H1 (cell line): Measurements from ENCODE around the gene ALDH1B1. TPM values are rescaled to one million over a fixed set of nuclear protein-coding genes. Genes with fewer than 3 reads are reported as not detected.

Source experiments
- CTCF ChIA-PET: fragments of 300-600 bp; sonication (Branson Sonifier 250); formaldehyde crosslinking; loops from one replicate; lab custom pipeline; 2021; ENCODE audit not compliant: partially characterized antibody; lab: Charles Lee
- POLR2A ChIA-PET: fragments of 300-600 bp; sonication (Branson Sonifier 250); formaldehyde crosslinking; loops from one replicate; lab custom pipeline; 2021; ENCODE audit warnings: inconsistent platforms; ENCODE audit not compliant: partially characterized antibody; lab: Charles Lee
- DNase-seq, 2 experiments: peaks; one replicate each; pipeline versions ENCODE4 v3.0.0 to v3.0.0-alpha.2; 2010 to 2022; ENCODE audit warnings: low spot score in 2 of 2, low read depth in 1 of 2, mixed read lengths in 1 of 2
- FAIRE-seq: peaks from 2 replicates; lab custom pipeline; 2011; peaks lifted over from hg19 to GRCh38; lab: Jason Lieb, UNC
- H2AFZ ChIP-seq: 2 replicates; pipeline ENCODE4 v1.8.1; 2012; ENCODE audit warnings: low read length, inconsistent platforms
- H2AK5ac ChIP-seq: 2 replicates; pipeline ENCODE4 v1.6.1; 2013; ENCODE audit warnings: low read depth, low read length
- H2BK120ac ChIP-seq: replicated peaks from 2 replicates; pipeline ENCODE3; 2013; ENCODE audit warnings: low read depth, low read length, inconsistent platforms
- H2BK12ac ChIP-seq: 2 replicates; pipeline ENCODE4 v1.6.1; 2013; ENCODE audit warnings: low read depth, low read length
- H2BK15ac ChIP-seq: 2 replicates; pipeline ENCODE4 v1.6.1; 2013; ENCODE audit warnings: low read length
- H2BK20ac ChIP-seq: 2 replicates; pipeline ENCODE4 v1.6.1; 2013; ENCODE audit warnings: low read length
- H2BK5ac ChIP-seq: 2 replicates; pipeline ENCODE4 v1.6.1; 2013; ENCODE audit warnings: low read depth, low read length
- H3K14ac ChIP-seq: 2 replicates; pipeline ENCODE4 v1.6.1; 2013; ENCODE audit warnings: inconsistent platforms; ENCODE audit not compliant: insufficient read length
- H3K18ac ChIP-seq: 2 replicates; pipeline ENCODE4 v1.6.1; 2013; ENCODE audit warnings: low read length; ENCODE audit errors: extremely low read depth
- H3K23ac ChIP-seq: 2 replicates; pipeline ENCODE4 v1.6.1; 2013; ENCODE audit warnings: inconsistent platforms; ENCODE audit not compliant: insufficient read length
- H3K23me2 ChIP-seq: 2 replicates; pipeline ENCODE4 v1.6.1; 2013; ENCODE audit warnings: low read depth, low read length
- H3K27ac ChIP-seq: 2 replicates; pipeline ENCODE4 v1.6.1; 2011; ENCODE audit warnings: low read depth, low read length, inconsistent platforms
- H3K27me3 ChIP-seq, 4 experiments: replicated peaks in 1 of 4; 1 replicate in 1 of 4; 2 replicates in 3 of 4; pipeline versions ENCODE4 v1.6.1 to v1.8.1; 2011 to 2013; ENCODE audit warnings: low read length in 3 of 4, mild to moderate bottlenecking in 3 of 4, inconsistent platforms in 2 of 4, mixed read lengths in 2 of 4, moderate library complexity in 1 of 4; ENCODE audit not compliant: control insufficient read depth in 3 of 4, insufficient read depth in 3 of 4; ENCODE audit errors: extremely low read depth in 1 of 4
- H3K36me3 ChIP-seq, 4 experiments: 2 replicates each; pipeline versions ENCODE4 v1.6.1 to v1.8.1; 2011 to 2013; ENCODE audit warnings: mild to moderate bottlenecking in 4 of 4, low read length in 3 of 4, moderate library complexity in 2 of 4, control low read depth in 1 of 4, inconsistent platforms in 1 of 4; ENCODE audit not compliant: insufficient read depth in 4 of 4, control insufficient read depth in 2 of 4
- H3K4ac ChIP-seq: replicated peaks from 2 replicates; pipeline ENCODE3; 2013; ENCODE audit warnings: low read length, low read depth, mixed read lengths, inconsistent platforms; ENCODE audit not compliant: insufficient read length
- H3K4me1 ChIP-seq, 4 experiments: replicated peaks in 1 of 4; 1 replicate in 1 of 4; 2 replicates in 3 of 4; pipeline versions ENCODE4 v1.6.1 to v1.8.1; 2011 to 2013; ENCODE audit warnings: low read length in 3 of 4, inconsistent platforms in 2 of 4, mixed read lengths in 1 of 4; ENCODE audit not compliant: insufficient read depth in 4 of 4, control insufficient read depth in 3 of 4
- H3K4me2 ChIP-seq, 2 experiments: 2 replicates each; pipeline versions ENCODE4 v1.6.1 to v1.8.1; 2011 to 2013; ENCODE audit warnings: low read depth in 2 of 2, low read length in 2 of 2, control low read depth in 1 of 2, inconsistent platforms in 1 of 2, mild to moderate bottlenecking in 1 of 2; ENCODE audit not compliant: insufficient read depth in 1 of 2
- H3K4me3 ChIP-seq, 4 experiments: fragments of 200-600, 300-600 bp in 1 of 4; sonication (generic), shearing (Covaris generic), sonication (Bioruptor Twin) in 1 of 4; 2 replicates each; pipeline versions ENCODE4 v1.5.1 to v1.8.1; 2011 to 2016; ENCODE audit warnings: low read length in 4 of 4, low read depth in 3 of 4, control low read depth in 2 of 4, inconsistent platforms in 2 of 4, mild to moderate bottlenecking in 2 of 4, mixed read lengths in 1 of 4, moderate library complexity in 1 of 4; ENCODE audit not compliant: insufficient read depth in 2 of 4; ENCODE audit errors: extremely low read depth in 1 of 4
- H3K56ac ChIP-seq: replicated peaks from 2 replicates; pipeline ENCODE3; 2013; ENCODE audit warnings: low read depth, mild to moderate bottlenecking, mixed read lengths, low read length, inconsistent platforms; ENCODE audit not compliant: insufficient read length
- H3K79me1 ChIP-seq: 2 replicates; pipeline ENCODE4 v1.6.1; 2013; ENCODE audit warnings: low read depth, low read length, control low read depth
- H3K79me2 ChIP-seq, 2 experiments: 2 replicates each; pipeline versions ENCODE4 v1.6.1 to v1.8.1; 2012 to 2013; ENCODE audit warnings: low read length in 2 of 2, mild to moderate bottlenecking in 2 of 2, inconsistent platforms in 1 of 2; ENCODE audit not compliant: insufficient read depth in 2 of 2, control insufficient read depth in 1 of 2
- H3K9ac ChIP-seq, 4 experiments: replicated peaks in 1 of 4; 1 replicate in 1 of 4; 2 replicates in 3 of 4; pipeline versions ENCODE4 v1.6.1 to v1.8.1; 2011 to 2013; ENCODE audit warnings: low read depth in 3 of 4, low read length in 3 of 4, control low read depth in 2 of 4, mild to moderate bottlenecking in 2 of 4, moderate library complexity in 2 of 4, inconsistent platforms in 1 of 4; ENCODE audit errors: extremely low read depth in 1 of 4
- H3K9me3 ChIP-seq, 2 experiments: 2 replicates each; pipeline versions ENCODE4 v1.6.1 to v1.8.1; 2012 to 2013; ENCODE audit warnings: mild to moderate bottlenecking in 2 of 2, moderate library complexity in 2 of 2, control low read depth in 1 of 2, inconsistent platforms in 1 of 2, low read depth in 1 of 2, low read length in 1 of 2, mixed read lengths in 1 of 2; ENCODE audit not compliant: insufficient read depth in 2 of 2
- H4K20me1 ChIP-seq, 2 experiments: replicated peaks in 1 of 2; 2 replicates each; pipeline versions ENCODE3 to v1.8.1; 2011 to 2013; ENCODE audit warnings: inconsistent platforms in 2 of 2, low read length in 2 of 2, mild to moderate bottlenecking in 1 of 2; ENCODE audit not compliant: insufficient read depth in 2 of 2, control insufficient read depth in 1 of 2
- H4K5ac ChIP-seq: 2 replicates; pipeline ENCODE4 v1.6.1; 2013; ENCODE audit warnings: low read length, low read depth, mixed read lengths, inconsistent platforms; ENCODE audit not compliant: insufficient read length
- H4K8ac ChIP-seq: 2 replicates; pipeline ENCODE4 v1.8.0; 2013; ENCODE audit warnings: mild to moderate bottlenecking, moderate library complexity, low read length, inconsistent platforms; ENCODE audit not compliant: insufficient read depth; ENCODE audit errors: extremely low read depth
- H4K91ac ChIP-seq: replicated peaks from 2 replicates; pipeline ENCODE3; 2013; ENCODE audit warnings: low read length, mixed read lengths, inconsistent platforms; ENCODE audit not compliant: insufficient read length
- ASH2L ChIP-seq: fragments of 200-600, 300-600 bp; sonication (generic); IDR thresholded peaks from one replicate; pipeline ENCODE4 v1.7.1; 2017; ENCODE audit warnings: low read length
- CEBPB ChIP-seq: IDR thresholded peaks from 2 replicates; pipeline ENCODE4 v1.6.1; 2012; ENCODE audit warnings: low read depth, low read length
- E2F6 ChIP-seq: IDR thresholded peaks from 2 replicates; pipeline ENCODE4 v1.6.1; 2012; ENCODE audit warnings: inconsistent platforms
- EZH2 ChIP-seq: fragments of 200-600 bp; sonication (generic); IDR thresholded peaks from 2 replicates; pipeline ENCODE4 v1.7.1; 2012; ENCODE audit warnings: low read depth, mild to moderate bottlenecking, moderate library complexity, low read length, inconsistent platforms; ENCODE audit not compliant: severe bottlenecking
- KDM4A ChIP-seq: IDR thresholded peaks from one replicate; pipeline ENCODE4 v1.7.1; 2012; ENCODE audit warnings: low read depth, mild to moderate bottlenecking, moderate library complexity, low read length, inconsistent platforms; ENCODE audit not compliant: severe bottlenecking
- NRF1 ChIP-seq: IDR thresholded peaks from 2 replicates; pipeline ENCODE4 v1.6.1; 2011; ENCODE audit warnings: mild to moderate bottlenecking, low read depth, low read length, improper control_type of control experiment
- SIRT6 ChIP-seq: IDR thresholded peaks from one replicate; pipeline ENCODE4 v1.7.1; 2012; ENCODE audit warnings: low read length, inconsistent platforms
- SUZ12 ChIP-seq: fragments of 200-600 bp; sonication (generic); IDR thresholded peaks from 2 replicates; pipeline ENCODE4 v1.6.1; 2012; ENCODE audit warnings: mild to moderate bottlenecking, inconsistent platforms, low read length, moderate library complexity, mixed read lengths
- WGBS, 2 experiments: shearing (Covaris generic) in 1 of 2; methylation state at CpG; one replicate each; pipeline versions ENCODE4 v1.1.6 to v1.1.7; 2013 to 2015; ENCODE audit warnings: low lambda C conversion rate in 2 of 2, mixed read lengths in 2 of 2, inconsistent platforms in 1 of 2, low coverage in 1 of 2, missing lambda C conversion rate in 1 of 2; ENCODE audit not compliant: insufficient replicate concordance in 2 of 2, insufficient coverage in 1 of 2, insufficient read length in 1 of 2; ENCODE audit errors: extremely low coverage in 1 of 2, missing lambda C conversion rate in 1 of 2; 5-methylcytosine and 5-hydroxymethylcytosine counted together
- polyA plus RNA-seq, 7 experiments: library from polyadenylated mRNA; depleted of rRNA in 3 of 7; stranded (reverse) in 5 of 7; unstranded in 2 of 7; fragments of >200 nt in 5 of 7; fragments of 200-250 nt in 2 of 7; gene quantifications; 1 replicate in 5 of 7; 2 replicates in 1 of 7; 4 replicates in 1 of 7; pipeline versions ENCODE4 v1.2.1 to v1.2.3, GENCODE V29; 2011 to 2013; ENCODE audit warnings: missing spikeins in 2 of 7, mixed read lengths in 2 of 7
- total RNA-seq: library from RNA; stranded (reverse); fragmentation: NEBNext Ultra II Directional; extraction: Animal tissue kit (Norgen Biotek cat#: 25700); gene quantifications from 2 replicates; pipeline ENCODE4 v1.2.1, GENCODE V29; 2021

ALDH1B1 gene
- total and polyA plus RNA-seq, 2 of the 8 experiments (the other 6 are each of a cell fraction or from before 2014, with no cell fraction given): 41.6 to 78.7 TPM

- Histone ChIP-seq H3K4ac (no peak overlapping the region), H4K91ac (no peak overlapping the region), H2BK120ac (no peak overlapping the region), H3K9ac (no peak overlapping the region), H3K27me3 (no peaks in the 10 kb centered on the region), H2BK5ac (no peak overlapping the region), H2BK15ac (no peak overlapping the region), H4K5ac (no peak overlapping the region), H3K9me3 (no peaks in the 10 kb centered on the region), H4K20me1 (no peaks in the 10 kb centered on the region), H3K4me3 (no peak overlapping the region), H3K79me2 (no peaks in the 10 kb centered on the region), H2BK20ac (no peak overlapping the region), H3K23ac (no peak overlapping the region), H3K56ac (no peak overlapping the region), H3K36me3 (no peaks in the 10 kb centered on the region), H2BK12ac (no peak overlapping the region), H2AFZ (no peak overlapping the region), H2AK5ac (no peak overlapping the region), H3K14ac (no peak overlapping the region), H3K79me1 (no peaks in the 10 kb centered on the region), H3K4me1 (no peaks in the 10 kb centered on the region), H4K8ac (no peak overlapping the region), H3K23me2 (no peaks in the 10 kb centered on the region), H3K27ac (no peak overlapping the region), H3K4me2 (no peak overlapping the region)
- CTCF ChIA-PET: interaction anchor here (0.7 to 5.0 kb wide), 5 partner anchors 9 to 27 kb away, joined by 3 to 50 read pairs (median 3); no protein-coding TSS in a partner anchor
- WGBS, 2 experiments: 82% methylated on average over 2 of the region's 2 CpGs; no CpG with 5 or more reads in 1 of the 2 experiments
- FAIRE-seq (no peak), DNase-seq (no peak)
- POLR2A ChIA-PET: no interaction called here
- TF ChIP-seq E2F6: no peak
- no peak for TF ChIP-seq SUZ12
- no peak for TF ChIP-seq ASH2L
- no peak for TF ChIP-seq NRF1
- TF ChIP-seq KDM4A: no peak
- TF ChIP-seq CEBPB: no peak
- no peak for TF ChIP-seq SIRT6
- no peak for TF ChIP-seq EZH2
- TF ChIP-seq, all 59 proteins: peak for 0
- H3K18ac ChIP-seq: no peak overlapping the region
Observed at GRCh38 chr9:38443597-38443996, 51.1 kb downstream of the ALDH1B1 start.
